Pancreas (tissue), 10 donors: ENCODE results near the gene TNPO3. TPM values are rescaled to one million over a fixed set of nuclear protein-coding genes. Genes with fewer than 3 reads are reported as not detected.
A peak's percentile ranks its signal among the peaks of the same experiment; 100 is the strongest.

Source experiments
- ATAC-seq, 4 donors: fragments of 200-7000 bp; cut with Tn5 transposase; one replicate each; pipeline versions ENCODE4 v1.8.0 to v1.9.1; 2020; ENCODE audit warnings: mild to moderate bottlenecking in 4 of 4, moderate library complexity in 4 of 4
- DNase-seq, 6 donors: peaks; one replicate each; pipeline ENCODE4 v3.0.0-alpha.2; 2020
- FAIRE-seq: peaks from 2 replicates; lab custom pipeline; 2012; peaks lifted over from hg19 to GRCh38; lab: Jason Lieb, UNC
- H3K27ac ChIP-seq, 4 donors: fragments of 200-600 bp; sonication (generic); 1 replicate in 3 of 4; 2 replicates in 1 of 4; pipeline versions ENCODE4 v1.5.0 to v1.8.0; 2020
- H3K27me3 ChIP-seq, 4 donors: fragments of 200-600 bp; one replicate each; pipeline ENCODE4 v1.8.0; 2021
- H3K36me3 ChIP-seq, 3 donors: fragments of 200-600 bp; sonication (generic) in 1 of 3; one replicate each; pipeline versions ENCODE4 v1.5.0 to v1.8.0; 2020 to 2021
- H3K4me1 ChIP-seq, 3 donors: fragments of 200-600 bp; one replicate each; pipeline ENCODE4 v1.8.0; 2021
- H3K4me3 ChIP-seq, 4 donors: fragments of 200-600 bp; sonication (generic) in 2 of 4; one replicate each; pipeline versions ENCODE4 v1.5.0 to v1.8.0; 2020 to 2021
- H3K9me3 ChIP-seq, 4 donors: fragments of 200-600 bp; one replicate each; pipeline ENCODE4 v1.8.0; 2021
- WGBS, 2 donors: extraction: QIAGEN DNeasy Blood & Tissue Kit; methylation state at CpG; one replicate each; pipeline ENCODE4 v1.1.7; 2013; 5-methylcytosine and 5-hydroxymethylcytosine counted together
- intact Hi-C, 3 donors: fragments of 100-400 bp; cut with DNase I; formaldehyde crosslinking; loops; one replicate each; pipeline versions ENCODE4 v1.11.1 to v1.14.2; 2022
- polyA plus RNA-seq, 2 donors: library from polyadenylated mRNA; stranded (reverse); fragments of 200-250 nt; gene quantifications; one replicate each; pipeline ENCODE4 v1.2.3, GENCODE V29; 2013
- total RNA-seq, 6 donors: library from RNA; stranded (reverse); fragmentation: NEBNext Ultra II Directional in 4 of 6; extraction: Animal tissue kit (Norgen Biotek cat#: 25700) in 4 of 6; gene quantifications; one replicate each; pipeline versions ENCODE4 v1.2.1 to v1.2.4, GENCODE V29; 2021 to 2023
- TF ChIP-seq, protein P1 (sequence below), 4 donors: fragments of 200-600 bp; sonication (generic) in 3 of 4; IDR thresholded peaks; one replicate each; pipeline versions ENCODE4 v1.5.0 to v1.8.0; 2021; ENCODE audit warnings: antibody characterized with exemption in 4 of 4
- donor health status: healthy with polysubstance abuse.
- donor health status: DM: no; HTN: no; CAD: no; lungs with moderate emphysema.
- donor health status: DM: no; HTN: no; CAD: no.
- donor health status: control.
- donor health status: control.
- donor health status: Bipolar disorder and iron deficiency.
- donor health status: DM: yes; HTN: yes; CAD: no.
- donor health status: DM: no; HTN: no; CAD: no.
- donor health status: DM: no; HTN: no; CAD: no.
- donor health status: DM: yes; HTN: yes; CAD: no.

TNPO3 gene
- total and polyA plus RNA-seq, 8 donors: 6.5 to 20.7 (median 14.6) TPM

GRCh38 chr7:128933180-128933891 lies 121.6 kb downstream of the TNPO3 start:
- Histone ChIP-seq H3K36me3 (no peaks in the 10 kb centered on the region), H3K27ac (no peak overlapping the region), H3K4me1 (no peaks in the 10 kb centered on the region), H3K9me3 (no peaks in the 10 kb centered on the region), H3K4me3 (no peak overlapping the region), H3K27me3 (no peaks in the 10 kb centered on the region)
- ATAC-seq (peak in 2 of 4 donors; percentile 35 to 38), FAIRE-seq (no peak), DNase-seq (peak in 1 of 6 donors; percentile 52)
- TF ChIP-seq, protein P1, sequence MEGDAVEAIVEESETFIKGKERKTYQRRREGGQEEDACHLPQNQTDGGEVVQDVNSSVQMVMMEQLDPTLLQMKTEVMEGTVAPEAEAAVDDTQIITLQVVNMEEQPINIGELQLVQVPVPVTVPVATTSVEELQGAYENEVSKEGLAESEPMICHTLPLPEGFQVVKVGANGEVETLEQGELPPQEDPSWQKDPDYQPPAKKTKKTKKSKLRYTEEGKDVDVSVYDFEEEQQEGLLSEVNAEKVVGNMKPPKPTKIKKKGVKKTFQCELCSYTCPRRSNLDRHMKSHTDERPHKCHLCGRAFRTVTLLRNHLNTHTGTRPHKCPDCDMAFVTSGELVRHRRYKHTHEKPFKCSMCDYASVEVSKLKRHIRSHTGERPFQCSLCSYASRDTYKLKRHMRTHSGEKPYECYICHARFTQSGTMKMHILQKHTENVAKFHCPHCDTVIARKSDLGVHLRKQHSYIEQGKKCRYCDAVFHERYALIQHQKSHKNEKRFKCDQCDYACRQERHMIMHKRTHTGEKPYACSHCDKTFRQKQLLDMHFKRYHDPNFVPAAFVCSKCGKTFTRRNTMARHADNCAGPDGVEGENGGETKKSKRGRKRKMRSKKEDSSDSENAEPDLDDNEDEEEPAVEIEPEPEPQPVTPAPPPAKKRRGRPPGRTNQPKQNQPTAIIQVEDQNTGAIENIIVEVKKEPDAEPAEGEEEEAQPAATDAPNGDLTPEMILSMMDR (IDR thresholded peaks at IDR 0.05): no peak
- intact Hi-C loops: no loop called here
- 73 to 79% methylated on average over 15 of the region's 15 CpGs for WGBS, 2 donors

- intact Hi-C loops: no loop called here
- FAIRE-seq: no peak
- H3K4me1 ChIP-seq: no peaks in the 10 kb centered on the region
- no peak for DNase-seq
- no peaks in the 10 kb centered on the region for H3K36me3 ChIP-seq
- no peak overlapping the region for H3K27ac ChIP-seq
- ATAC-seq: no peak
- no peak overlapping the region for H3K4me3 ChIP-seq
- 63 to 75% methylated on average over 4 of the region's 4 CpGs for WGBS, 2 donors
- TF ChIP-seq, protein P1 (IDR thresholded peaks at IDR 0.05): no peak
- no peaks in the 10 kb centered on the region for H3K9me3 ChIP-seq
- H3K27me3 ChIP-seq: no peaks in the 10 kb centered on the region
Measured at GRCh38 chr7:128932862-128933179, 122.1 kb downstream of the TNPO3 start.

GRCh38 chr7:128931965-128932861 lies 122.7 kb downstream of the TNPO3 start:
- H3K27me3 ChIP-seq: no peaks in the 10 kb centered on the region
- no peak for FAIRE-seq

GRCh38 chr7:128931190-128931798 lies 123.6 kb downstream of the TNPO3 start:
- FAIRE-seq (no peak), ATAC-seq (no peak), DNase-seq (peak in 1 of 6 donors; percentile 10)
- Histone ChIP-seq H3K4me1 (no peaks in the 10 kb centered on the region), H3K27me3 (no peaks in the 10 kb centered on the region), H3K4me3 (no peak overlapping the region), H3K36me3 (no peaks in the 10 kb centered on the region), H3K27ac (no peak overlapping the region), H3K9me3 (no peaks in the 10 kb centered on the region)
- TF ChIP-seq, protein P1 (IDR thresholded peaks at IDR 0.05): no peak
- 90 to 93% methylated on average over 18 of the region's 18 CpGs for WGBS, 2 donors
- intact Hi-C loops: no loop called here

More at GRCh38 chr7:128931965-128932861, 122.7 kb downstream of the TNPO3 start:
- Histone ChIP-seq H3K4me3 (no peak overlapping the region), H3K9me3 (no peaks in the 10 kb centered on the region), H3K36me3 (no peaks in the 10 kb centered on the region), H3K4me1 (no peaks in the 10 kb centered on the region), H3K27ac (no peak overlapping the region)
- ATAC-seq (no peak), DNase-seq (peak in 1 of 6 donors; percentile 11)
- intact Hi-C loops: no loop called here
- WGBS, 2 donors: 78 to 85% methylated on average over 19 of the region's 19 CpGs
- TF ChIP-seq, protein P1 (IDR thresholded peaks at IDR 0.05): no peak
